Smooth muscle cell (in vitro differentiated cells): ENCODE results near the gene CDC45. TPM values are rescaled to one million over a fixed set of nuclear protein-coding genes. Genes with fewer than 3 reads are reported as not detected.

Source experiments
- DNase-seq: peaks from one replicate; lab custom pipeline; 2025; ENCODE audit not compliant: unreplicated experiment; lab: John Stamatoyannopoulos, UW
- H2AFZ ChIP-seq: fragments of 200-600 bp; sonication (generic); 2 replicates; pipeline ENCODE4 v1.6.0; 2016; ENCODE audit warnings: antibody characterized with exemption, low read depth, mild to moderate bottlenecking
- H3F3A ChIP-seq: fragments of 200-600 bp; sonication (generic); 2 replicates; pipeline ENCODE4 v1.6.0; 2017; ENCODE audit warnings: antibody characterized with exemption, low read depth
- H3K27ac ChIP-seq: fragments of 200-600 bp; sonication (generic); 2 replicates; pipeline ENCODE4 v1.5.1; 2016; ENCODE audit warnings: low read depth, mild to moderate bottlenecking
- H3K27me3 ChIP-seq: fragments of 200-600 bp; sonication (generic); 2 replicates; pipeline ENCODE4 v1.6.1; 2016; ENCODE audit warnings: low read depth, mild to moderate bottlenecking
- H3K36me3 ChIP-seq: fragments of 200-600 bp; sonication (generic); 2 replicates; pipeline ENCODE4 v1.5.1; 2016; ENCODE audit warnings: low read depth
- H3K4me1 ChIP-seq: fragments of 200-600 bp; sonication (generic); 2 replicates; pipeline ENCODE4 v1.5.1; 2016; ENCODE audit warnings: low read depth
- H3K4me2 ChIP-seq: fragments of 200-600 bp; sonication (generic); 2 replicates; pipeline ENCODE4 v1.6.0; 2016; ENCODE audit warnings: mild to moderate bottlenecking
- H3K4me3 ChIP-seq: fragments of 200-600 bp; sonication (generic); 2 replicates; pipeline ENCODE4 v1.5.1; 2016; ENCODE audit warnings: mild to moderate bottlenecking
- H3K79me2 ChIP-seq: fragments of 200-600 bp; sonication (generic); 2 replicates; pipeline ENCODE4 v1.6.0; 2016; ENCODE audit warnings: low read depth, mild to moderate bottlenecking
- H3K9ac ChIP-seq: fragments of 200-600 bp; sonication (generic); 2 replicates; pipeline ENCODE4 v1.6.0; 2016; ENCODE audit warnings: low read depth
- H3K9me3 ChIP-seq: fragments of 200-600 bp; sonication (generic); replicated peaks from 2 replicates; pipeline ENCODE4 v1.5.1; 2016; ENCODE audit warnings: low read depth
- H4K20me1 ChIP-seq: fragments of 200-600 bp; sonication (generic); 2 replicates; pipeline ENCODE4 v1.6.0; 2016; ENCODE audit warnings: low read depth
- CTCF ChIP-seq: fragments of 200-600 bp; sonication (generic); IDR thresholded peaks from 2 replicates; pipeline ENCODE4 v1.5.1; 2017; ENCODE audit warnings: borderline replicate concordance, mild to moderate bottlenecking, antibody characterized with exemption; ENCODE audit not compliant: insufficient read depth, poor library complexity, severe bottlenecking
- WGBS: methylation state at CpG from one replicate; pipeline ENCODE4 v1.1.7; 2016; ENCODE audit warnings: low lambda C conversion rate; 5-methylcytosine and 5-hydroxymethylcytosine counted together
- polyA plus RNA-seq: library from polyadenylated mRNA; unstranded; fragments of >200 nt; fragmentation: Nextera tagmentation; extraction: Ambion mirVana; gene quantifications from 2 replicates; pipeline ENCODE4 v1.2.1, GENCODE V29; 2016
- total RNA-seq: library from RNA; depleted of rRNA; stranded (reverse); fragments of >200 nt; gene quantifications from 2 replicates; pipeline ENCODE4 v1.2.3, GENCODE V29; 2014

Gene CDC45
- total and polyA plus RNA-seq, 2 experiments from 2014 or later: 9.3 to 13.7 TPM

- Histone ChIP-seq H3K4me2 (no peak overlapping the region), H3K9me3 (no peaks in the 10 kb centered on the region), H3K4me3 (no peak overlapping the region), H3K9ac (no peak overlapping the region), H3K4me1 (no peaks in the 10 kb centered on the region), H4K20me1 (no peaks in the 10 kb centered on the region), H3K36me3 (no peaks in the 10 kb centered on the region), H3K79me2 (no peaks in the 10 kb centered on the region), H3K27me3 (peaks cover 8% of the 10 kb centered on the region), H3K27ac (no peak overlapping the region), H2AFZ (no peak overlapping the region), H3F3A (no peaks in the 10 kb centered on the region)
- DNase-seq: no peak
- TF ChIP-seq CTCF: no peak
- WGBS: 96% methylated on average over 4 of the region's 5 CpGs
Measured at GRCh38 chr22:19537941-19538488, 58.3 kb downstream of the CDC45 start.

GRCh38 chr22:19540394-19540793 lies 60.7 kb downstream of the CDC45 start:
- Histone ChIP-seq H3K9me3 (no peaks in the 10 kb centered on the region), H3K4me1 (no peaks in the 10 kb centered on the region), H3K36me3 (no peaks in the 10 kb centered on the region), H4K20me1 (no peaks in the 10 kb centered on the region), H3K79me2 (no peaks in the 10 kb centered on the region), H3K9ac (no peak overlapping the region), H3K27me3 (peaks cover 8% of the 10 kb centered on the region), H3K27ac (no peak overlapping the region), H3F3A (no peaks in the 10 kb centered on the region), H3K4me3 (no peak overlapping the region), H2AFZ (no peak overlapping the region), H3K4me2 (no peak overlapping the region)
- TF ChIP-seq CTCF: no peak
- DNase-seq: no peak

GRCh38 chr22:19543970-19544708 lies 64.4 kb downstream of the CDC45 start:
- Histone ChIP-seq H3K4me3 (no peak overlapping the region), H3K4me2 (no peak overlapping the region), H3K36me3 (no peaks in the 10 kb centered on the region), H3K9me3 (no peaks in the 10 kb centered on the region), H3F3A (no peaks in the 10 kb centered on the region), H3K27me3 (peaks cover 8% of the 10 kb centered on the region), H3K9ac (no peak overlapping the region), H3K4me1 (no peaks in the 10 kb centered on the region), H3K79me2 (no peaks in the 10 kb centered on the region), H2AFZ (no peak overlapping the region), H4K20me1 (no peaks in the 10 kb centered on the region), H3K27ac (no peak overlapping the region)
- 87% methylated on average over 16 of the region's 16 CpGs for WGBS
- TF ChIP-seq CTCF: no peak
- no peak for DNase-seq

GRCh38 chr22:19545935-19546207 lies 66.2 kb downstream of the CDC45 start:
- no peak overlapping the region for H3K27ac ChIP-seq
- DNase-seq: no peak
- no peaks in the 10 kb centered on the region for H3K9me3 ChIP-seq
- H4K20me1 ChIP-seq: no peaks in the 10 kb centered on the region
- H2AFZ ChIP-seq: no peak overlapping the region
- H3K27me3 ChIP-seq: no peaks in the 10 kb centered on the region
- H3K79me2 ChIP-seq: no peaks in the 10 kb centered on the region
- no peaks in the 10 kb centered on the region for H3F3A ChIP-seq
- WGBS: 94% methylated on average over 5 of the region's 5 CpGs
- H3K4me1 ChIP-seq: no peaks in the 10 kb centered on the region
- H3K36me3 ChIP-seq: no peaks in the 10 kb centered on the region
- TF ChIP-seq CTCF: no peak
- H3K4me3 ChIP-seq: no peak overlapping the region
- H3K4me2 ChIP-seq: no peak overlapping the region
- no peak overlapping the region for H3K9ac ChIP-seq
